ENCODE measurements around the gene PCNA. TPM values are rescaled to one million over a fixed set of nuclear protein-coding genes. Genes with fewer than 3 reads are reported as not detected.
"Not testable (repeated sequence)": the region's sequence is repeated elsewhere in the genome, so short reads cannot be mapped to it uniquely, and the experiment has no call there.

The PCNA gene
- total RNA-seq, 2 donors from 2014 or later = 168 to 169 TPM

DNA sequence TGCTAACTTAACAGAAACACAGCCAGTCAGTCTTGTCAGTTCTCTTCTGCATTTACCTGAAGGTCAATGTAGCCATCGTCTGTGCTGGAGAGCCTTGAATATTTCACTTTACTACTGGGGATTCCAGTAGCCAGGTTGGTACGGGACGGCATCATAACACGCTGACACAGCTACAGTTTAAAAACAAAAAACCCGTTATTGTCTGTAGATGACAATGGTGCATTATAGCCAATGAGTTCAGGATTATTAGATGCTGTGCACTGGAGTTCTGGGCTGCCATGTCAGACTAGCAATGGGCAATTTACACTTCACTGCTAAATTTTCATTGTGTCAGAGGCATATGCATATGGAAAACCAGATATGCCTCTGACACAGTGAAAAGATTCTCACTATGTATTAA, 10.5 kb downstream of the PCNA start:
- Histone ChIP-seq H3K4me1 (ENCODE audit: control insufficient read depth, insufficient read depth, low read length) (no peaks in the 10 kb centered on the region), H3K9me3 (ENCODE audit: control insufficient read depth, low read length) (no peaks in the 10 kb centered on the region), H3K27me3 (ENCODE audit: control insufficient read depth, insufficient read depth, low read length, poor library complexity, severe bottlenecking) (no peaks in the 10 kb centered on the region), H3K36me3 (ENCODE audit: control insufficient read depth, insufficient read depth, low read length) (peaks cover 53% of the 10 kb centered on the region), H3K4me3 (ENCODE audit: low read length) (no peak overlapping the region), H3K27ac (ENCODE audit: low read depth, low read length) (no peak overlapping the region), H3K9ac (ENCODE audit: extremely low read depth, low read length, poor library complexity, severe bottlenecking) (no peak overlapping the region)
- no peaks in the 10 kb centered on the region for H3K9me3 Mint-ChIP-seq
- H3K36me3 Mint-ChIP-seq (ENCODE audit: low read depth) = peaks cover 42% of the 10 kb centered on the region
- TF ChIP-seq, protein P1, sequence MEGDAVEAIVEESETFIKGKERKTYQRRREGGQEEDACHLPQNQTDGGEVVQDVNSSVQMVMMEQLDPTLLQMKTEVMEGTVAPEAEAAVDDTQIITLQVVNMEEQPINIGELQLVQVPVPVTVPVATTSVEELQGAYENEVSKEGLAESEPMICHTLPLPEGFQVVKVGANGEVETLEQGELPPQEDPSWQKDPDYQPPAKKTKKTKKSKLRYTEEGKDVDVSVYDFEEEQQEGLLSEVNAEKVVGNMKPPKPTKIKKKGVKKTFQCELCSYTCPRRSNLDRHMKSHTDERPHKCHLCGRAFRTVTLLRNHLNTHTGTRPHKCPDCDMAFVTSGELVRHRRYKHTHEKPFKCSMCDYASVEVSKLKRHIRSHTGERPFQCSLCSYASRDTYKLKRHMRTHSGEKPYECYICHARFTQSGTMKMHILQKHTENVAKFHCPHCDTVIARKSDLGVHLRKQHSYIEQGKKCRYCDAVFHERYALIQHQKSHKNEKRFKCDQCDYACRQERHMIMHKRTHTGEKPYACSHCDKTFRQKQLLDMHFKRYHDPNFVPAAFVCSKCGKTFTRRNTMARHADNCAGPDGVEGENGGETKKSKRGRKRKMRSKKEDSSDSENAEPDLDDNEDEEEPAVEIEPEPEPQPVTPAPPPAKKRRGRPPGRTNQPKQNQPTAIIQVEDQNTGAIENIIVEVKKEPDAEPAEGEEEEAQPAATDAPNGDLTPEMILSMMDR (conservative IDR thresholded peaks at IDR 0.05) = no peak
- no peak overlapping the region for H3K4me3 Mint-ChIP-seq
- H3K4me1 Mint-ChIP-seq = peaks cover 7% of the 10 kb centered on the region
- no peak for DNase-seq
- H3K27me3 Mint-ChIP-seq (ENCODE audit: insufficient read depth) = no peaks in the 10 kb centered on the region
- no peak overlapping the region for H3K27ac Mint-ChIP-seq
- 92 to 95% methylated on average over 3 to 5 of the region's 5 CpGs for WGBS, 2 experiments (ENCODE audit: insufficient coverage in 1 of 2, insufficient read length in 1 of 2)

DNA sequence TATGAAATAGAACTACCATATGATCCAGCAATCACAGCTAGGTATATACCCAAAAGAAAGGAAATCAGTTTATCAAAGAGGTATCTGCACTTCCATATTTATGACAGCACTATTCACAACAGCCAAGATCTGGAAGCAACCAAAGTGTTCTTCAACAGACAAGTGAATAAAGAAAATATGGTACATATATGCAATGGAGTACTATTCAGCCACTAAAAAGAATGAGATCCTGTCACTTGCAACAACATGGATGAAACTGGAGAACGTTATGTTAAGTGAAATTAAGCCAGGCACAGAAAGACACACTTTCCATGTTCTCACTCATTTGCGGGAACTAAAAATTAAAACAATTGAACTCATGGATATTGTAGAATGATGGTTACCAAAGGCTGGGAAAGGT, 15.3 kb downstream of the PCNA start:
- Mint-ChIP-seq H3K36me3 (ENCODE audit: low read depth) (peaks cover 64% of the 10 kb centered on the region), H3K4me3 (no peak overlapping the region)

DNA sequence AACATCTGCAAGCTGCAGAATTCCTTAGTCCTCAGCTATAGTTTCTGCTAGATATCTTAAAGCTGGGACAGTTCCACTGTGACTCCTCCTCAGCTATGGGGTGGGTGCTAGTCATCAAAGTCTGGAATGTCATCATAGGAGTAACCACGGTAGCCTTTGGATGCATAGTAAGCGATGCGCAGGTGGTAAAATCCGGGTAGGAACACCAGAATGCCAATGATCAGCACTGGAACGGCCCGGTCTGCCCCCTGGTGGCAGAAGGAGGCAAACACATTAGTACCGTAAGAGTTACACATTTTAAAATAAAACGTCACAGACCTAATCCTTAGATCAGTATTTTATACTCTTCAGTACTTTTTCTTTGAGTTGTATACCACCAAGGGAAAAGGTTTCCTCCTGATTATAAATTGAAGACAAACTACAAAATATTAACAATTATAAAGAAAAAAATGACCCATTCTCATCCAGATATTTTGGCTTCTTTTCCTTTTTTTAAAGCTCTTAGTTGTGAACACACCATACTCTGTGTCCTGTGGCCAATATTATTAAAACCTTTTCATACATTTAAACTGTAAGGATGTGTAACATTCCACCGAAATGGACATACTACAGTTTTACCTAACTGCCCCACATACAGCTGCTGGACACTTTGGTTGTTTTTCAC, 18.9 kb downstream of the PCNA start:
- no peaks in the 10 kb centered on the region for H3K27me3 Mint-ChIP-seq (ENCODE audit: insufficient read depth)

More for the DNA sequence above, 15.3 kb downstream of the PCNA start:
- H3K4me1 Mint-ChIP-seq = no peaks in the 10 kb centered on the region
- H3K27ac Mint-ChIP-seq = no peak overlapping the region
- no peak for DNase-seq
- no peaks in the 10 kb centered on the region for H3K9me3 Mint-ChIP-seq
- H3K9ac ChIP-seq (ENCODE audit: extremely low read depth, low read length, poor library complexity, severe bottlenecking) = no peak overlapping the region
- no peak overlapping the region for H3K27ac ChIP-seq (ENCODE audit: low read depth, low read length)
- no peaks in the 10 kb centered on the region for H3K27me3 ChIP-seq (ENCODE audit: control insufficient read depth, insufficient read depth, low read length, poor library complexity, severe bottlenecking)
- H3K36me3 ChIP-seq (ENCODE audit: control insufficient read depth, insufficient read depth, low read length) = peaks cover 82% of the 10 kb centered on the region
- TF ChIP-seq, protein P1 (conservative IDR thresholded peaks at IDR 0.05) = no peak
- WGBS, 2 experiments (ENCODE audit: insufficient coverage in 1 of 2, insufficient read length in 1 of 2) = 92 to 100% methylated on average over 1 to 2 of the region's 2 CpGs
- no peak overlapping the region for H3K4me3 ChIP-seq (ENCODE audit: low read length)
- no peaks in the 10 kb centered on the region for H3K27me3 Mint-ChIP-seq (ENCODE audit: insufficient read depth)
- no peaks in the 10 kb centered on the region for H3K9me3 ChIP-seq (ENCODE audit: control insufficient read depth, low read length)
- no peaks in the 10 kb centered on the region for H3K4me1 ChIP-seq (ENCODE audit: control insufficient read depth, insufficient read depth, low read length)

DNA sequence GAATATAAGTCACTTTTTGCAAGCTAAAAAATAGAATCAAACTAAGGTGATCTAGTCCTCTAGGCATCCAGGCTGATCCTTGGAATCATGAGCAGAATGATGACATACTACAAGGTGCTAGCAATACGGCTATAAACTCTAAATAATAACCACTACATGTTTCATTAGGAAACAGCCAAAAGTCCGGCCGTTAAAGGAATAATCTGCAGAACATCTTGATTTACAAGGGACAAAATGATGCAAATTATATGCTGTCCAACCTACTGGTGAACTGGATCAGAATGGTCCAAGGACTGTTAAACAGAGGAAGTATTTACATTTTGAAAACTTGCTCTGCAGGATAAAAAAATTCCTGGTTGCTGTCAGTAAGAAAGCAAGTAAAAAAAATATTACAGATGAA, 19.8 kb downstream of the PCNA start:
- not testable (repeated sequence) for H3K27me3 Mint-ChIP-seq (ENCODE audit: insufficient read depth); H3K4me1 Mint-ChIP-seq; H3K27me3 ChIP-seq (ENCODE audit: control insufficient read depth, insufficient read depth, low read length, poor library complexity, severe bottlenecking); H3K9me3 Mint-ChIP-seq; DNase-seq; H3K4me3 Mint-ChIP-seq; H3K9me3 ChIP-seq (ENCODE audit: control insufficient read depth, low read length); H3K9ac ChIP-seq (ENCODE audit: extremely low read depth, low read length, poor library complexity, severe bottlenecking); H3K4me1 ChIP-seq (ENCODE audit: control insufficient read depth, insufficient read depth, low read length); H3K4me3 ChIP-seq (ENCODE audit: low read length); H3K27ac ChIP-seq (ENCODE audit: low read depth, low read length); H3K27ac Mint-ChIP-seq
- WGBS, 2 experiments (ENCODE audit: insufficient coverage in 1 of 2, insufficient read length in 1 of 2) = 92 to 93% methylated on average over 2 to 3 of the region's 3 CpGs
- peaks cover 79% of the 10 kb centered on the region for H3K36me3 ChIP-seq (ENCODE audit: control insufficient read depth, insufficient read depth, low read length)
- peaks cover 61% of the 10 kb centered on the region for H3K36me3 Mint-ChIP-seq (ENCODE audit: low read depth)

More for the DNA sequence above, 18.9 kb downstream of the PCNA start:
- Histone ChIP-seq H3K4me3 (ENCODE audit: low read length) (no peak overlapping the region), H3K9ac (ENCODE audit: extremely low read depth, low read length, poor library complexity, severe bottlenecking) (no peak overlapping the region), H3K4me1 (ENCODE audit: control insufficient read depth, insufficient read depth, low read length) (no peaks in the 10 kb centered on the region), H3K36me3 (ENCODE audit: control insufficient read depth, insufficient read depth, low read length) (peaks cover 88% of the 10 kb centered on the region), H3K27ac (ENCODE audit: low read depth, low read length) (no peak overlapping the region), H3K9me3 (ENCODE audit: control insufficient read depth, low read length) (no peaks in the 10 kb centered on the region), H3K27me3 (ENCODE audit: control insufficient read depth, insufficient read depth, low read length, poor library complexity, severe bottlenecking) (no peaks in the 10 kb centered on the region)
- peak; percentile 89 for DNase-seq
- Mint-ChIP-seq H3K27ac (no peak overlapping the region), H3K36me3 (ENCODE audit: low read depth) (peaks cover 63% of the 10 kb centered on the region), H3K4me3 (no peak overlapping the region), H3K9me3 (no peaks in the 10 kb centered on the region), H3K4me1 (no peaks in the 10 kb centered on the region)
- WGBS, 2 experiments (ENCODE audit: insufficient coverage in 1 of 2, insufficient read length in 1 of 2) = 35 to 51% methylated on average over 5 to 9 of the region's 9 CpGs
- TF ChIP-seq, protein P1 (conservative IDR thresholded peaks at IDR 0.05) = peak; percentile 96

DNA sequence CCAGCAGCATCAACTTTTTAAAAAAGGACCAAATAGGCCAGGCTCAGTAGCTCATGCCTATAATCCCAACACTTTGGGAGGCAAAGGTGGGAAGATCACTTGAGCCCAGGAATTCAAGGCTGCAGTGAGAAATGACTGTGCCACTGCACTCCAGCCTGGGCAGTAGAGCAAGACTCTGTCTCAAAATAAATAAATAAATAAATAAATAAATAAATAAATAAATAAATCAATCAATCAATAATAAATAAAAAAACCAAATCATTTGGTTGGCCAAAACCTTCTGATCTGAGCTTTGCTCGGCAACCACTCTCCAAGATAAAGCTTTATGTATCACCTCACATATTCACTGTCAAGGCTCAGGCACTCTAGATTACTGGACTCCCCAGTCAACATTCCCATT, 20.7 kb downstream of the PCNA start:
- H3K4me1 ChIP-seq (ENCODE audit: control insufficient read depth, insufficient read depth, low read length); H3K27ac Mint-ChIP-seq; H3K27me3 Mint-ChIP-seq (ENCODE audit: insufficient read depth); H3K27me3 ChIP-seq (ENCODE audit: control insufficient read depth, insufficient read depth, low read length, poor library complexity, severe bottlenecking); H3K9ac ChIP-seq (ENCODE audit: extremely low read depth, low read length, poor library complexity, severe bottlenecking); H3K9me3 Mint-ChIP-seq; H3K9me3 ChIP-seq (ENCODE audit: control insufficient read depth, low read length); H3K4me3 ChIP-seq (ENCODE audit: low read length); H3K4me1 Mint-ChIP-seq; H3K4me3 Mint-ChIP-seq; H3K27ac ChIP-seq (ENCODE audit: low read depth, low read length); DNase-seq: not testable (repeated sequence)
- H3K36me3 Mint-ChIP-seq (ENCODE audit: low read depth) = peaks cover 53% of the 10 kb centered on the region
- peaks cover 70% of the 10 kb centered on the region for H3K36me3 ChIP-seq (ENCODE audit: control insufficient read depth, insufficient read depth, low read length)
- 100% methylated on average over 1 of the region's 1 CpG for WGBS, 2 experiments (ENCODE audit: insufficient coverage in 1 of 2, insufficient read length in 1 of 2)
